Common myeloid progenitor, CD34-positive (primary cell): ENCODE data around the gene CR1L. TPM values are rescaled to one million over a fixed set of nuclear protein-coding genes. Genes with fewer than 3 reads are reported as not detected.

Experiments
- CTCF ChIA-PET: fragments of 350-600 bp; sonication (Branson Sonifier 250); formaldehyde crosslinking; loops from one replicate; lab custom pipeline; 2021; ENCODE audit warnings: antibody characterized with exemption; lab: Charles Lee
- POLR2A ChIA-PET: fragments of 350-600 bp; sonication (Branson Sonifier 250); formaldehyde crosslinking; loops from one replicate; lab custom pipeline; 2021; ENCODE audit warnings: antibody characterized with exemption; lab: Charles Lee
- DNase-seq, 3 donors: peaks; one replicate each; pipeline versions ENCODE4 v3.0.0 to v3.0.0-alpha.2; 2013
- H3K27ac ChIP-seq, 2 experiments: 1 replicate in 1 of 2; 2 replicates in 1 of 2; pipeline ENCODE4 v1.7.0; 2013; ENCODE audit warnings: inconsistent platforms in 2 of 2, low read length in 2 of 2, mild to moderate bottlenecking in 2 of 2, low read depth in 1 of 2, moderate library complexity in 1 of 2; ENCODE audit not compliant: severe bottlenecking in 2 of 2, insufficient read depth in 1 of 2, poor library complexity in 1 of 2
- H3K27me3 ChIP-seq, 5 experiments: replicated peaks in 2 of 5; 1 replicate in 3 of 5; 2 replicates in 2 of 5; pipeline versions ENCODE4 v1.6.1 to v1.7.0; 2013; ENCODE audit warnings: low read length in 4 of 5, mild to moderate bottlenecking in 2 of 5, moderate library complexity in 2 of 5, inconsistent platforms in 1 of 5; ENCODE audit not compliant: insufficient read depth in 5 of 5, control insufficient read depth in 4 of 5
- H3K36me3 ChIP-seq, 4 experiments: 1 replicate in 2 of 4; 2 replicates in 2 of 4; pipeline versions ENCODE4 v1.6.1 to v1.7.0; 2013; ENCODE audit warnings: low read length in 3 of 4, control low read depth in 1 of 4, mild to moderate bottlenecking in 1 of 4; ENCODE audit not compliant: control insufficient read depth in 4 of 4, insufficient read depth in 4 of 4
- H3K4me1 ChIP-seq, 4 experiments: 1 replicate in 3 of 4; 2 replicates in 1 of 4; pipeline versions ENCODE4 v1.6.1 to v1.7.1; 2013; ENCODE audit warnings: low read length in 3 of 4, mild to moderate bottlenecking in 3 of 4, control low read depth in 1 of 4, inconsistent platforms in 1 of 4, moderate library complexity in 1 of 4; ENCODE audit not compliant: control insufficient read depth in 4 of 4, insufficient read depth in 4 of 4; ENCODE audit errors: control extremely low read depth in 1 of 4
- H3K4me3 ChIP-seq, 7 experiments: 1 replicate in 4 of 7; 2 replicates in 3 of 7; pipeline versions ENCODE4 v1.5.1 to v1.7.0; 2013; ENCODE audit warnings: mild to moderate bottlenecking in 7 of 7, low read length in 6 of 7, moderate library complexity in 6 of 7, inconsistent platforms in 2 of 7, low read depth in 2 of 7, control low read depth in 1 of 7; ENCODE audit not compliant: insufficient read depth in 4 of 7, control insufficient read depth in 1 of 7; ENCODE audit errors: extremely low read depth in 1 of 7
- H3K9me3 ChIP-seq, 5 experiments: 1 replicate in 4 of 5; 2 replicates in 1 of 5; pipeline versions ENCODE4 v1.6.1 to v1.7.1; 2013; ENCODE audit warnings: low read length in 4 of 5, mild to moderate bottlenecking in 2 of 5, inconsistent platforms in 1 of 5, low read depth in 1 of 5, moderate library complexity in 1 of 5; ENCODE audit not compliant: control insufficient read depth in 4 of 5, insufficient read depth in 2 of 5; ENCODE audit errors: control extremely low read depth in 1 of 5
- WGBS: methylation state at CpG from one replicate; pipeline ENCODE4 v1.1.5; 2013; ENCODE audit not compliant: insufficient coverage; 5-methylcytosine and 5-hydroxymethylcytosine counted together
- polyA plus RNA-seq: library from polyadenylated mRNA; unstranded; fragments of 120-200 nt; gene quantifications from one replicate; pipeline ENCODE4 v1.2.1, GENCODE V29; 2013

The CR1L gene
- polyA plus RNA-seq, result 0.18 TPM

GRCh38 chr1:207644852-207645634 is at the start of gene CR1L:
Gene CR1L, plus strand, starts transcription at chr1:207645133. Its CDS starts 101 bp downstream, at chr1:207645234.
- Histone ChIP-seq H3K9me3 (no peaks in the 10 kb centered on the region), H3K27me3 (peaks cover 0 to 5% (median 0%) of the 10 kb centered on the region in 5 experiments), H3K27ac (peak within 1 kb of the TSS in 1 of 2 experiments; percentile 54), H3K4me1 (peaks cover 6 to 17% (median 13%) of the 10 kb centered on the region in 4 experiments), H3K36me3 (no peaks in the 10 kb centered on the region), H3K4me3 (peak within 1 kb of the TSS; percentile 0 to 87 (median 68))
- CTCF ChIA-PET, result no interaction called here
- 14% methylated on average over 55 of the region's 65 CpGs for WGBS
- peak; percentile 70 to 84 (median 83) for DNase-seq
- POLR2A ChIA-PET, result no interaction called here

- CTCF ChIA-PET, result interaction anchor here (0.9 to 2.2 kb wide), 2 partner anchors 16 to 69 kb away, joined by 3 to 9 read pairs; no protein-coding TSS in a partner anchor
- 100% methylated on average over 3 of the region's 6 CpGs for WGBS
- Histone ChIP-seq H3K27me3 (no peaks in the 10 kb centered on the region), H3K4me1 (no peaks in the 10 kb centered on the region), H3K9me3 (peaks cover 0 to 2% (median 0%) of the 10 kb centered on the region in 5 experiments), H3K36me3 (no peaks in the 10 kb centered on the region), H3K4me3 (no peak overlapping the region), H3K27ac (no peak overlapping the region)
- POLR2A ChIA-PET, result no interaction called here
- no peak for DNase-seq
Observed at GRCh38 chr1:207603777-207604176, 41.2 kb upstream of the CR1L start.

- ChIA-PET POLR2A (no interaction called here), CTCF (no interaction called here)
- Histone ChIP-seq H3K4me3 (no peak overlapping the region), H3K27ac (no peak overlapping the region), H3K4me1 (no peaks in the 10 kb centered on the region), H3K27me3 (no peaks in the 10 kb centered on the region), H3K9me3 (no peaks in the 10 kb centered on the region), H3K36me3 (no peaks in the 10 kb centered on the region)
- no peak for DNase-seq
- 100% methylated on average over 5 of the region's 7 CpGs for WGBS
Observed at GRCh38 chr1:207605444-207606361, 39.2 kb upstream of the CR1L start.

GRCh38 chr1:207606362-207606755 is 38.6 kb upstream of the CR1L start:
- H3K4me1 ChIP-seq, result no peaks in the 10 kb centered on the region
- no peaks in the 10 kb centered on the region for H3K27me3 ChIP-seq
- no peak overlapping the region for H3K27ac ChIP-seq
- no peak for DNase-seq
- H3K4me3 ChIP-seq, result no peak overlapping the region
- no peaks in the 10 kb centered on the region for H3K36me3 ChIP-seq
- H3K9me3 ChIP-seq, result peaks cover 0 to 2% (median 0%) of the 10 kb centered on the region in 5 experiments
- POLR2A ChIA-PET, result no interaction called here
- WGBS, result no CpG with 5 or more reads among the region's 2 CpGs
- CTCF ChIA-PET, result no interaction called here

GRCh38 chr1:207612762-207613161 is 32.2 kb upstream of the CR1L start:
- Histone ChIP-seq H3K27me3 (no peaks in the 10 kb centered on the region), H3K27ac (no peak overlapping the region), H3K36me3 (no peaks in the 10 kb centered on the region), H3K9me3 (peaks cover 0 to 7% (median 3%) of the 10 kb centered on the region in 5 experiments), H3K4me3 (no peak overlapping the region), H3K4me1 (no peaks in the 10 kb centered on the region)
- 88% methylated on average over 8 of the region's 11 CpGs for WGBS
- ChIA-PET CTCF (no interaction called here), POLR2A (no interaction called here)
- no peak for DNase-seq

GRCh38 chr1:207619871-207620542 is 24.9 kb upstream of the CR1L start:
- POLR2A ChIA-PET, result interaction anchor here (0.8 kb wide), 1 partner anchor 9 kb away, joined by 3 read pairs; no protein-coding TSS in a partner anchor
- DNase-seq, result peak; percentile 69 to 93 (median 86)
- WGBS, result 47% methylated on average over 4 of the region's 7 CpGs
- H3K9me3 ChIP-seq, result no peaks in the 10 kb centered on the region
- no peaks in the 10 kb centered on the region for H3K27me3 ChIP-seq
- H3K4me3 ChIP-seq, result no peak overlapping the region
- CTCF ChIA-PET, result interaction anchor here (0.7 to 2.1 kb wide), 11 partner anchors 8 to 180 kb away, joined by 3 to 10 read pairs (median 5); no protein-coding TSS in a partner anchor
- H3K36me3 ChIP-seq, result no peaks in the 10 kb centered on the region
- H3K27ac ChIP-seq, result no peak overlapping the region
- H3K4me1 ChIP-seq, result peaks cover 0 to 16% (median 4%) of the 10 kb centered on the region in 4 experiments
